Activated T-cell treated with anti-CD3 and anti-CD28 coated beads, Interleukin-2, amount 50 U/mL, for 4 hours (primary cell): ENCODE results near the gene PSMD5. TPM values are rescaled to one million over a fixed set of nuclear protein-coding genes. Genes with fewer than 3 reads are reported as not detected.

Source experiments
- ATAC-seq, 2 donors: fragments of 200-7000 bp; cut with Tn5 transposase; one replicate each; pipeline ENCODE4 v1.10.0; 2021
- DNase-seq: peaks from one replicate; pipeline ENCODE4 v3.0.0-alpha.2; 2020
- H3K27me3 Mint-ChIP-seq: one replicate; pipeline ENCODE4 v1.8.0; 2021; ENCODE audit warnings: low read depth, mixed read lengths
- H3K36me3 Mint-ChIP-seq: one replicate; pipeline ENCODE4 v1.8.0; 2022; ENCODE audit warnings: mixed read lengths; ENCODE audit not compliant: insufficient read depth
- H3K4me1 Mint-ChIP-seq: one replicate; pipeline ENCODE4 v1.8.0; 2021; ENCODE audit warnings: low read depth, mixed read lengths
- H3K4me3 Mint-ChIP-seq: one replicate; pipeline ENCODE4 v1.8.0; 2021; ENCODE audit warnings: mild to moderate bottlenecking, moderate library complexity, mixed read lengths
- H3K9me3 Mint-ChIP-seq: one replicate; pipeline ENCODE4 v1.8.0; 2021; ENCODE audit warnings: mixed read lengths
- total RNA-seq, 3 donors: library from RNA; stranded (reverse); gene quantifications; one replicate each; pipeline ENCODE4 v1.2.1, GENCODE V29; 2021

Gene PSMD5
- total RNA-seq, 3 donors from 2014 or later, result 64.3 to 75.9 (median 73.3) TPM

- Mint-ChIP-seq H3K36me3 (peaks cover 16% of the 10 kb centered on the region), H3K4me3 (peak overlapping the region; percentile 85), H3K27me3 (no peaks in the 10 kb centered on the region)
These were observed 26.1 kb upstream of the PSMD5 start for GRCh38 chr9:120868676-120869359.

GRCh38 chr9:120868339-120868675, 25.6 kb upstream of the PSMD5 start:
- DNase-seq, result no peak
- peaks cover 12% of the 10 kb centered on the region for H3K36me3 Mint-ChIP-seq
- H3K27me3 Mint-ChIP-seq, result no peaks in the 10 kb centered on the region
- H3K4me3 Mint-ChIP-seq, result peak overlapping the region; percentile 67
- no peaks in the 10 kb centered on the region for H3K9me3 Mint-ChIP-seq
- peak; percentile 8 to 14 for ATAC-seq
- peaks cover 28% of the 10 kb centered on the region for H3K4me1 Mint-ChIP-seq

More at GRCh38 chr9:120868676-120869359, 26.1 kb upstream of the PSMD5 start:
- DNase-seq (peak; percentile 97), ATAC-seq (peak; percentile 95 to 97)
- Mint-ChIP-seq H3K4me1 (peaks cover 34% of the 10 kb centered on the region), H3K9me3 (no peaks in the 10 kb centered on the region)

GRCh38 chr9:120867676-120868338, 25.1 kb upstream of the PSMD5 start:
- Mint-ChIP-seq H3K4me1 (peaks cover 23% of the 10 kb centered on the region), H3K4me3 (peak overlapping the region; percentile 67), H3K36me3 (peaks cover 15% of the 10 kb centered on the region), H3K27me3 (no peaks in the 10 kb centered on the region), H3K9me3 (no peaks in the 10 kb centered on the region)
- ATAC-seq (no peak), DNase-seq (no peak)

GRCh38 chr9:120866651-120867050, 23.9 kb upstream of the PSMD5 start:
- H3K9me3 Mint-ChIP-seq, result no peaks in the 10 kb centered on the region
- no peak for DNase-seq
- peaks cover 17% of the 10 kb centered on the region for H3K4me1 Mint-ChIP-seq
- no peak overlapping the region for H3K4me3 Mint-ChIP-seq
- H3K27me3 Mint-ChIP-seq, result no peaks in the 10 kb centered on the region
- H3K36me3 Mint-ChIP-seq, result peaks cover 15% of the 10 kb centered on the region
- no peak for ATAC-seq

GRCh38 chr9:120865809-120866208, 23.1 kb upstream of the PSMD5 start:
- Mint-ChIP-seq H3K9me3 (no peaks in the 10 kb centered on the region), H3K36me3 (peaks cover 22% of the 10 kb centered on the region), H3K4me3 (no peak overlapping the region), H3K4me1 (peaks cover 12% of the 10 kb centered on the region), H3K27me3 (no peaks in the 10 kb centered on the region)
- DNase-seq (no peak), ATAC-seq (no peak)

GRCh38 chr9:120865176-120865575, 22.5 kb upstream of the PSMD5 start:
- DNase-seq, result no peak
- H3K36me3 Mint-ChIP-seq, result peaks cover 26% of the 10 kb centered on the region
- H3K4me3 Mint-ChIP-seq, result no peak overlapping the region
- H3K27me3 Mint-ChIP-seq, result no peaks in the 10 kb centered on the region
- H3K9me3 Mint-ChIP-seq, result no peaks in the 10 kb centered on the region
- ATAC-seq, result no peak
- H3K4me1 Mint-ChIP-seq, result peaks cover 12% of the 10 kb centered on the region

- peaks cover 12% of the 10 kb centered on the region for H3K4me1 Mint-ChIP-seq
- H3K4me3 Mint-ChIP-seq, result no peak overlapping the region
- H3K9me3 Mint-ChIP-seq, result no peaks in the 10 kb centered on the region
- ATAC-seq (no peak), DNase-seq (no peak)
- peaks cover 28% of the 10 kb centered on the region for H3K36me3 Mint-ChIP-seq
- H3K27me3 Mint-ChIP-seq, result no peaks in the 10 kb centered on the region
These were observed 22.0 kb upstream of the PSMD5 start for GRCh38 chr9:120864719-120865118.

GRCh38 chr9:120863833-120864232, 21.1 kb upstream of the PSMD5 start:
- no peak overlapping the region for H3K4me3 Mint-ChIP-seq
- no peaks in the 10 kb centered on the region for H3K27me3 Mint-ChIP-seq
- peaks cover 4% of the 10 kb centered on the region for H3K4me1 Mint-ChIP-seq
- DNase-seq (no peak), ATAC-seq (no peak)
- no peaks in the 10 kb centered on the region for H3K9me3 Mint-ChIP-seq
- peaks cover 28% of the 10 kb centered on the region for H3K36me3 Mint-ChIP-seq

GRCh38 chr9:120862452-120862851, 19.7 kb upstream of the PSMD5 start:
- Mint-ChIP-seq H3K27me3 (no peaks in the 10 kb centered on the region), H3K36me3 (peaks cover 35% of the 10 kb centered on the region), H3K9me3 (no peaks in the 10 kb centered on the region), H3K4me3 (no peak overlapping the region), H3K4me1 (no peaks in the 10 kb centered on the region)
- ATAC-seq (no peak), DNase-seq (no peak)

GRCh38 chr9:120861935-120862334, 19.2 kb upstream of the PSMD5 start:
- no peak for DNase-seq
- Mint-ChIP-seq H3K4me3 (no peak overlapping the region), H3K4me1 (no peaks in the 10 kb centered on the region), H3K36me3 (peaks cover 38% of the 10 kb centered on the region), H3K9me3 (no peaks in the 10 kb centered on the region), H3K27me3 (no peaks in the 10 kb centered on the region)
- no peak for ATAC-seq

GRCh38 chr9:120860083-120860482, 17.4 kb upstream of the PSMD5 start:
- Mint-ChIP-seq H3K9me3 (no peaks in the 10 kb centered on the region), H3K27me3 (no peaks in the 10 kb centered on the region), H3K4me3 (no peak overlapping the region), H3K4me1 (no peaks in the 10 kb centered on the region), H3K36me3 (peaks cover 38% of the 10 kb centered on the region)
- DNase-seq, result no peak
- no peak for ATAC-seq

GRCh38 chr9:120859361-120859760, 16.6 kb upstream of the PSMD5 start:
- Mint-ChIP-seq H3K9me3 (no peaks in the 10 kb centered on the region), H3K36me3 (peaks cover 39% of the 10 kb centered on the region), H3K4me3 (no peak overlapping the region), H3K27me3 (no peaks in the 10 kb centered on the region), H3K4me1 (no peaks in the 10 kb centered on the region)
- DNase-seq (no peak), ATAC-seq (no peak)

- Mint-ChIP-seq H3K27me3 (no peaks in the 10 kb centered on the region), H3K4me3 (no peak overlapping the region), H3K4me1 (no peaks in the 10 kb centered on the region), H3K9me3 (no peaks in the 10 kb centered on the region), H3K36me3 (peaks cover 31% of the 10 kb centered on the region)
- ATAC-seq, result no peak
- no peak for DNase-seq
These were observed 15.2 kb upstream of the PSMD5 start for GRCh38 chr9:120857902-120858301.

- Mint-ChIP-seq H3K9me3 (no peaks in the 10 kb centered on the region), H3K27me3 (no peaks in the 10 kb centered on the region), H3K4me1 (no peaks in the 10 kb centered on the region), H3K36me3 (peaks cover 31% of the 10 kb centered on the region), H3K4me3 (no peak overlapping the region)
- ATAC-seq (no peak), DNase-seq (no peak)
These were observed 14.8 kb upstream of the PSMD5 start for GRCh38 chr9:120857481-120857880.

- no peak for DNase-seq
- no peak overlapping the region for H3K4me3 Mint-ChIP-seq
- ATAC-seq, result no peak
These were observed 14.0 kb upstream of the PSMD5 start for GRCh38 chr9:120856700-120857099.

More at GRCh38 chr9:120856700-120857099, 14.0 kb upstream of the PSMD5 start:
- Mint-ChIP-seq H3K4me1 (no peaks in the 10 kb centered on the region), H3K36me3 (peaks cover 28% of the 10 kb centered on the region), H3K27me3 (no peaks in the 10 kb centered on the region), H3K9me3 (no peaks in the 10 kb centered on the region)
